Mammary epithelial cell (primary cell): Measurements from ENCODE around the gene BMAL1.

Experiments
- EZH2 ChIP-seq: IDR thresholded peaks from 2 replicates; pipeline ENCODE4 v1.6.1; 2012; ENCODE audit warnings: low read length, inconsistent platforms, borderline replicate concordance
- TF ChIP-seq, protein P1 (sequence below), 2 donors: IDR thresholded peaks in 1 of 2; conservative IDR thresholded peaks in 1 of 2; 2 replicates each; pipeline ENCODE4 v1.5.1; 2011 to 2012; ENCODE audit warnings: inconsistent platforms in 2 of 2, low read length in 2 of 2, mild to moderate bottlenecking in 2 of 2, control low read depth in 1 of 2, low read depth in 1 of 2; ENCODE audit not compliant: insufficient read depth in 1 of 2; ENCODE audit errors: extremely low read depth in 1 of 2

DNA sequence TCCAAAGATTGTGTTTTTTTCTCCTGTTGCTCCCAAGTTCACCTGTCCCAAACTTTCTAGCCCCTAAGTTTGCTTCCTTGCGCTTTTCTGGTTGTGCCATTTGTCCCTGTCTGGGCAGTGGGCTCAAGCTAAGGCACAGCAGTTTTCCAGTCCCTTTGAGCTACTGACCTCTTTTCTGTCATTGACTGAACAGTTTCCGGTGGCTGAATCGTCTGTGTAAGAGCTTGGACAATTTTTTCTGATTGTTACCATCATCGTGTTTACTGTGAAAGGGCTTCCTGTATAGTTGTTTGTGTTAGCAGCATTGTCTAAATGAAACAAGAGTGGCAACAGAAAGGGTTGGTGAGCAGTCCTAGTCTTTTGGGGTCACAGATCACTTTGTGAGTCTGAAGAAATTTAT, 49.8 kb downstream of the BMAL1 start:
- no peak for TF ChIP-seq EZH2
- TF ChIP-seq, protein P1, sequence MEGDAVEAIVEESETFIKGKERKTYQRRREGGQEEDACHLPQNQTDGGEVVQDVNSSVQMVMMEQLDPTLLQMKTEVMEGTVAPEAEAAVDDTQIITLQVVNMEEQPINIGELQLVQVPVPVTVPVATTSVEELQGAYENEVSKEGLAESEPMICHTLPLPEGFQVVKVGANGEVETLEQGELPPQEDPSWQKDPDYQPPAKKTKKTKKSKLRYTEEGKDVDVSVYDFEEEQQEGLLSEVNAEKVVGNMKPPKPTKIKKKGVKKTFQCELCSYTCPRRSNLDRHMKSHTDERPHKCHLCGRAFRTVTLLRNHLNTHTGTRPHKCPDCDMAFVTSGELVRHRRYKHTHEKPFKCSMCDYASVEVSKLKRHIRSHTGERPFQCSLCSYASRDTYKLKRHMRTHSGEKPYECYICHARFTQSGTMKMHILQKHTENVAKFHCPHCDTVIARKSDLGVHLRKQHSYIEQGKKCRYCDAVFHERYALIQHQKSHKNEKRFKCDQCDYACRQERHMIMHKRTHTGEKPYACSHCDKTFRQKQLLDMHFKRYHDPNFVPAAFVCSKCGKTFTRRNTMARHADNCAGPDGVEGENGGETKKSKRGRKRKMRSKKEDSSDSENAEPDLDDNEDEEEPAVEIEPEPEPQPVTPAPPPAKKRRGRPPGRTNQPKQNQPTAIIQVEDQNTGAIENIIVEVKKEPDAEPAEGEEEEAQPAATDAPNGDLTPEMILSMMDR (conservative IDR thresholded peaks at IDR 0.05 in 1 of 2, IDR thresholded peaks at IDR 0.05 in 1 of 2; ENCODE audit: extremely low read depth in 1 of 2, insufficient read depth in 1 of 2, low read depth in 1 of 2, low read length in 2 of 2): no peak
